ENCODE data around the gene INPP4A.
"Not testable (repeated sequence)": the region's sequence is repeated elsewhere in the genome, so short reads cannot be mapped to it uniquely, and the experiment has no call there.

DNA sequence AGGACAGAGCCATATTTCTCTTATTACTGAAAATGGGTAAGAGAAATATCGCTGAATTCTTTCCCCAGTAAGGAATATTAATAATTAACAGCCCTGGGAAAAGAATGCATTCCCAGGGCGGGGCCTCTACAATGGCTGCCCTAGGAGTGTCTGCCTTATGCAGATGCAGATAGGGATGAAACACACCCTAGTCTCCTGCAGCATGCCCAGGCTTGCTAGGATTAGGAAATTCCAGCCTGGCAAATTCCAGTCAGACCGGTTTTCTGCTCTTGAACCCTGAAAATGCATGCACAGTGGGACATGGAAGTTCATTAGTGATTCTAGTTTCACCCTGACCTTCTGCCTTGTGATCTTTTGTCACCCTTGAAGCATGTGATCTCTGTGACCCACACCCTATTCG, 9.0 kb upstream of the INPP4A start:
- TF ChIP-seq POLR2A, EP300, POLR2AphosphoS5 (IDR thresholded peaks at IDR 0.05): not testable (repeated sequence)
- TF ChIP-seq, protein P1, sequence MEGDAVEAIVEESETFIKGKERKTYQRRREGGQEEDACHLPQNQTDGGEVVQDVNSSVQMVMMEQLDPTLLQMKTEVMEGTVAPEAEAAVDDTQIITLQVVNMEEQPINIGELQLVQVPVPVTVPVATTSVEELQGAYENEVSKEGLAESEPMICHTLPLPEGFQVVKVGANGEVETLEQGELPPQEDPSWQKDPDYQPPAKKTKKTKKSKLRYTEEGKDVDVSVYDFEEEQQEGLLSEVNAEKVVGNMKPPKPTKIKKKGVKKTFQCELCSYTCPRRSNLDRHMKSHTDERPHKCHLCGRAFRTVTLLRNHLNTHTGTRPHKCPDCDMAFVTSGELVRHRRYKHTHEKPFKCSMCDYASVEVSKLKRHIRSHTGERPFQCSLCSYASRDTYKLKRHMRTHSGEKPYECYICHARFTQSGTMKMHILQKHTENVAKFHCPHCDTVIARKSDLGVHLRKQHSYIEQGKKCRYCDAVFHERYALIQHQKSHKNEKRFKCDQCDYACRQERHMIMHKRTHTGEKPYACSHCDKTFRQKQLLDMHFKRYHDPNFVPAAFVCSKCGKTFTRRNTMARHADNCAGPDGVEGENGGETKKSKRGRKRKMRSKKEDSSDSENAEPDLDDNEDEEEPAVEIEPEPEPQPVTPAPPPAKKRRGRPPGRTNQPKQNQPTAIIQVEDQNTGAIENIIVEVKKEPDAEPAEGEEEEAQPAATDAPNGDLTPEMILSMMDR (IDR thresholded peaks at IDR 0.05): not testable (repeated sequence)

Data from upper lobe of left lung (tissue), 4 donors.